Tongue (tissue), 2 donors: Measurements from ENCODE around the gene TNC. TPM values are rescaled to one million over a fixed set of nuclear protein-coding genes. Genes with fewer than 3 reads are reported as not detected.
A peak's percentile ranks its signal among the peaks of the same experiment; 100 is the strongest.
"Not testable (repeated sequence)": the region's sequence is repeated elsewhere in the genome, so short reads cannot be mapped to it uniquely, and the experiment has no call there.

Source experiments
- DNase-seq: peaks from one replicate; pipeline ENCODE4 v3.0.0-alpha.2; 2015
- total RNA-seq: library from RNA; depleted of rRNA; stranded (reverse); fragments of >200 nt; gene quantifications from one replicate; pipeline ENCODE4 v1.2.3, GENCODE V29; 2014

The TNC gene
- total RNA-seq, 1 donor from 2014 or later, result 266 TPM

DNA sequence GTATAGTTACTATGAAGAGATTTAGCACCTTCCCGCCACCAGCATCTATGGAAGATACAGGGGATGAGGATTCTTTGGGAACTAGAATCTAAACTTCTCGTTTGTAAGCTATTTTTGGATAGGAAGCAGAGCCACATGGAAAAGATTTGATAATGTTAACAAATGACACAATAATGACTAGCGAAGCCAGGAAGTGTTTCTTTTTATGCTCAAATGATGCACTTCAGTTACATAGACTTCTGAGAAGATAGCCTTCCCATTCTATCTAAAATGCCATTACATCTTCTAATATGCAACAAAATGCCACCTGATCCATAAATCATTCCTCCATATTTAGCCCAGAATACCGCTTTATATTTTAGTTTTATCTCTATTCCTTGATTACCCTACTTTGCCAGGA, 17.0 kb upstream of the TNC start:
- DNase-seq, result peak; percentile 69

GRCh38 chr9:115133649-115134048, 15.7 kb upstream of the TNC start:
- DNase-seq, result no peak

- DNase-seq, result peak; percentile 56
Observed at GRCh38 chr9:115132648-115133047, 14.7 kb upstream of the TNC start.

DNA sequence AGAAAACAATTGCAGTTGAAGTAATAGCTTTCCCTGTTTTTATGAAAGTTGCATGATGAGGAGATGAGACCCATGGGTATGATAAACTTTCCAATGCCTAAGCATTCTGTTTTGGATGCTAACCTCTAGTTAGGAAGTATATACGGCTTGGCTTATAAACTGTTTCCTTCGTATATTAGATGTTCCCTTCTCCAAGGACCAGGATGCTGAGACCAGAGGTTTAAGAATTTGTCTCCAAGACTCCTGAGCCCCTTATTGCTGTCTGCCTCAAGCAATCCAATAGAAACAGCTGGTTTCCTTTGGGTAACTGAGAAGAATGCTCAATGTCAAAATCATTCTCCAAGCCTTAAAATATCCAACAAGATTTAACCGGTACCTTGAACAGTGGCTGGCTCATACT, 12.2 kb upstream of the TNC start:
- no peak for DNase-seq

GRCh38 chr9:115128726-115129125, 10.8 kb upstream of the TNC start:
- DNase-seq, result not testable (repeated sequence)

- peak; percentile 58 for DNase-seq
Observed at GRCh38 chr9:115127191-115127817, 9.3 kb upstream of the TNC start.

GRCh38 chr9:115126404-115126803, 8.4 kb upstream of the TNC start:
- DNase-seq, result no peak

GRCh38 chr9:115122937-115123336, 5.0 kb upstream of the TNC start:
- DNase-seq, result no peak

- DNase-seq, result peak; percentile 74
Observed at GRCh38 chr9:115121181-115121580, 3.2 kb upstream of the TNC start.

DNA sequence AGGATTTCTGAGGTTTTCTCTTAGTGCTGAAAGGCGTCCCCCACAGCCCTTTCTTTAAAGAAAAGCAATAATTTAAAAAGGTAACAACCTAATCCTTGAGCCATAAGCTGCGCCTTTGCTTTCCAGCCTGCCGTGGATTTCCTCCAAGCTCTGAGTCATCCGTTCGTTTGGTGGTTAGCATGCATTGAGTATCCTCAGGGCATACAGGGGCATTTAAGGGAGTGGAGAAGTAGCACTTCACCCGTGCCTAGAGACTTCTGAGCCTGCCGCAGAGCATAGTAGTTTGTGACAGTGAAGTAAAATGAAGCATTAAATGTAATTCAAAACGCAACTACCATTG, 892 bp upstream of the TNC start:
- peak; percentile 94 for DNase-seq

DNA sequence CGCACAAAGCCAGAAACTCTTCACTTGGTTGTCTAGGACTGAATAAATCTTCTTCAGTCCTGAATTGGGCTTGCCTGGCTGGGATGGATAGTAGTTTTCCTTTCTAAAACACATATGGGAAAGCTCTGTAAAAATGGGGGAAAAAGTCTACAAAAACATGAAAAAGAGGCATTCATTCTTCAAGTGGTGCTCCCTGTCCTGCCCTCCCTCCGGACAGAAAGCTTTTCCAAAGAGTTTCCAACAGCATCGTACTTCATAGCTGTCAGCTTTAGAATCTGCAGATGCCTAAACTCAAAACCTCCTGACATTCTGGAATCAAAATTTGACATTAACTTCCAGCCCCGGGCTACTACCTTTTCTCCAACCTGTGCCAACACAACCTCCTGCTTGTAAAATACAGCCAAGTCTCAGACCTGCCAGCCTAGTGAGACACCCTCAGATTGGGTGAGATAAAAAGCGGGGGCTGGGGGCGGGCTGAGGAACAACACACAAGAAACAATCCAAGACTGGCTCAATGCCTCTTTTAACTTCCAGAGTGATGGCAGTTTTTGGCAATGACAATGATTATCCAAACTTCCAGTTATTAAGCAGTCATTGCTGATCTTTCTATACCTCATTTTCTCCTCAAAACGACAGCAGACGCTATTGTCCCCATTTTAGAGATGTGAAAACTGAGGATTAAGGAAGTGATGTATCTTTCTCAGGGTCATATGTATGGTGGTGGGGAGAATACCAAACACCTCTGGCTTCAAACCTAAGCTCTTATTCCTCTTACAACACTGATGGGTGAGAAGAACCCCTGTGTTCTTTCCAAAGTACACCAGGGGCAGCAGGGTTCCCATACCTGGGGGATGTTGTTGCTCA, 1.3 kb downstream of the TNC start:
- peak; percentile 66 for DNase-seq

DNA sequence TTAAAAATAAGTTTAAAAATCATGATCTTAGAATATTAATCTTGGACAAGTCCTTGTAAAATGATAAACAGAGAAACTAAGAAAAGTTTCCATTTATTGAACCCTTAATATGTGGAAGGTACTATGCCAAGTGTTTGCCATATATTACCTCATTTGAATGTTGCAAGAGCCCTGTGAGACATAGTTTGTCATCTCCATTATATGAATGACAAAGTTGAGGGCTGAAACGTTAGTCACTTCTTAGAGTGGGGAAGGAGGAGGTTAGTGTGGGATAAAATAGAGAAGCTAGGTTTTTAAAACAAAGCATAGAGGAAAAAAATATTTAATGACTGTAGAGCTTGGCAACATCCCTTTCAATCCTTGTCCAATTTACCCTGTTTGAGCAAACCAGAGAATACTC, 2.0 kb downstream of the TNC start:
- DNase-seq, result no peak

- DNase-seq, result no peak
Observed at GRCh38 chr9:115115117-115115880, 2.7 kb downstream of the TNC start.

DNA sequence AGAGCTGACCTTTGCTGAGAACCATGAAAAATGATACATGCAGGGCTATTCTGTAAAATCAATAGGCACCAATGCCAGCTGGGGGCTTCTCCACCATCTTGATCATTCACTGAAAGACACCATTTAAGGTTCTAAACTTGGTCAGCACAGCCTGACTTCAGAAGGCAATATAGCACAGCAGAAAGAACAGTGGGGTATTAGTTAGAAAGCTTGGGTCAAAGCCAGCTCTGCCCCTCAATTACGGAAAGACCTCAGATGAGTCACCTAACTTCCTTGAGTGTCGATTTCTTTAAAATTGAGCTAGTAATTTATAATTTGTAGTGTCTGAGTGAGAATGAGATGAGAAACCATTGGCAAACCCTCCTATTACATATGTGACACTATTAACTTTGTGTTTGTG, 3.4 kb downstream of the TNC start:
- DNase-seq, result no peak

DNA sequence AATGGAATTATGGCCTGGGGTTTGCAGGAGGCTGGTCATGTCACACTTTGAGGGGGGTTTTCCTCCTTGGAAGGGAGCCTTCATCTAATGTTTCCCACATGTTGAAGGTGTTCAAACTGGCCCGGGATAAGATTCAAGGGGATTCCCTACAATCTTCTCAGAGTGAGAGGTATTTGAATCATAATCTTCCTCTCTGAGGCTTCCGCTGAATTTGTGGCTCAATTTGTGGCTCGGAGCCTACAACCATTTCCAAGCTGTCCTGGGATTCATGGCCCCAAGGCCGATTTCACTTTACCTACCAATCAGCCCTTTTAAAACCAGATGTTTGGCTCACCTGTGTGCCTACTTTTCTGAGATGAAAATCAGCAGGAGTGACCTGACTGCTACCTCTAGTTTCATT, 3.9 kb downstream of the TNC start:
- DNase-seq, result no peak

- DNase-seq, result no peak
Observed at GRCh38 chr9:115111874-115112273, 6.1 kb downstream of the TNC start.

- no peak for DNase-seq
Observed at GRCh38 chr9:115109486-115109885, 8.5 kb downstream of the TNC start.

DNA sequence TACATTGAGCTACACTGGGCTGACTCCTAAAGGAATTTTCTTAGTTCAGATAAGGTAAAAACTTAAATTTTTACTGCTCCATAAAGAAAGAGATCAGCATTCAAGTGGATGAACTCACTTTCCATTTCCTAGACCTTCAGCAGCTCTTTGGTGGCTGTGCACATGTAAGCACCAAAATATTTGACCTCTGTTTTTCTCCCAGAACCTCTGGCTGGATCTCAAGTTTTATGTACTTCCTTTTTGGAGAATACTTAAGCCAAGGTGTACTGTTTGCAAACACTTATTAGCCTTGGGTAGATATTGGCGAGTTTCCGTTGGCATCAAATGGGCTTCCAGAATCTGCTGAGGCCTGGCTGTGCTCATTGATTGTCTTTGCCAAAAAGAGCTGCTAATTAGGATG, 10.3 kb downstream of the TNC start:
- no peak for DNase-seq

DNA sequence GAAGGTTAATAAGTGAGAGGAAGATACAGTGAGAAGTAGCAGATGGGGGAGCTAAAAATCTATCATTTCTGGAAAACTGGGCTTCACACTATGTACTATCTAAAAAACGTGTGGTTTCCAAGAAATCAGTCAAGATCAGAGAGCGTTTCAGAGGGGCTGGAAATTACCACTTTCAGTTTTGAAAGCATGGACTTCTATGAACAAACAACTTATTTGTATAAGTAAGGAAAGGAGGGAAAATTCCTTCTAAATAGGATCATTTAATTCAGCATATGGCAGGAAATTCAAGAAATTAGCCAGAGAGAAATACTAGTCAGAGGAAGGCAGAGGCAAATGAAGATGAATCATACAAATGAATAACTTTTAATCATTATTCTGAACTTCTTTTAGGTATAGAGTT, 11.3 kb downstream of the TNC start:
- peak; percentile 57 for DNase-seq

- DNase-seq, result no peak
Observed at GRCh38 chr9:115106001-115106400, 12.0 kb downstream of the TNC start.

DNA sequence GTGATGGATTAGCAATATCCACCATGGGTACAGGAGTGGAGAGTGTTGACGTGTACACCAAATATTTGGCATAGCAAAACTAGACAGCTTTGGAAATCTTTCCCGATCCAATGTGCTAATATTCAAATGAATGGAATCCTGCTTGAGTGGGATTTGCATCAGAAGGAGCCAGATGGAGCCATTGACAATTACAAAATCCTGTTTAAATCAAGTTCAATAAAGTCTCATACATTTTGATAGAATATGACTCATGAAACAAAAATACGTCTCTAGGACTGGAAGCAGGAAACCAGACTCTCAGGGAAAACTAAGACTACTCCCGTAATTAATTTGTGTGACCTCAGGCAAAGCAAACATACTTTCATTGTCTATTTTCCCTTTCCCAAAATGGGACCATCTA, 13.0 kb downstream of the TNC start:
- DNase-seq, result no peak

DNA sequence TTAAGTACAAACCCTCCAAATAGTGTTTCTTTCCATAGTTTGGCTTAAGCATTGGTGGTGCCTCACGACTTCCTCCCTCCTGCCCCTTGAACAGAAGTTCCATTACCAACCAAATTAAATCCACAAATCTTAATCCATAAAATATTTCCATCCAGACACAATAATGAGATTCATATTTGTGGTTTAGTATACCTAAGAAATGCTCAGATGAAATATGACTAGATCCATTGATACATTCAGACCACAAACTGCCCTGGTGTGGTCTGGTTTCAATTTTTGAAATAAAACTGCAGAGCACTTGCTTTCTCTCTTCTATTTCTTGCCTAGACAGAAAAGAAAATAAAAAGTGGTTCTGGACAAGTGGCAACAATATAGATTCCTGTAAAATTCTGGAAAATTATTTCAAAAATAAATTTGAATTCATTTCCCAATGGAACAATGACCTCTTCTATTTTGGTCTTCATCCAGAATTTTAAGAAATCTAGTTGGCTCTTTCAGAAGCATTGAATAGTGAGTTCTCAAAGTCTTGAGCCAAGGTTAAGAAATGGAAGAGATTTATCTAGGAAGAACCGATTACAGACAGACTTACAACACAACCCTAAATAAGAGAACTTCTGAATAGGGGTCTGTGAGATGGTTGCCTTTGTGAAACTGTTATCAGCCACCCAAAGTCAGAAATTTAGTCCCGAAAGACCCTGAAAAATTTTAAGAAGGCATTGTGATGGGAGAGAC, 14.0 kb downstream of the TNC start:
- DNase-seq, result no peak

DNA sequence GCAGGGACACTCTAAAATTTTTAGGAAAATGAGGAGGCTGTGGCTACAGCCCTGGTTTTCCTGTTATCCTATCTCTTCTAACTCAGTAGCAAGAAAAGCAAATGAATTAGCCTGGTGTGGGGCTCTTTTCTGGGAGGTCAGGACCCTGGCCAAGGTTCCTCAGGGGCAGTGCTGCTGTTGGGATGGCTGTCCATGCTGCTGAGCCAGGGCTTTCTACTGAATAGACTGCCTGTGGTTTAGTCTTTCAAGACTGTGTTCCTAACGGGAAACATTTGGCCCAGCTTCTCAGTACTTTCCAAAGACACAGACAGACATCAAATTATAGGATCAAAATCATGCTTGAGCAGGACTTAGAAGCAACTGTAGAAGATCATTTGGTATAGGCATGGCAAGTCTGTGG, 18.1 kb downstream of the TNC start:
- DNase-seq, result peak; percentile 54
